LoVo (cell line): ENCODE data around the gene ARF5.
"Not testable (repeated sequence)": the region's sequence is repeated elsewhere in the genome, so short reads cannot be mapped to it uniquely, and the experiment has no call there.

ENCODE experiments used
- DNase-seq: peaks from one replicate; pipeline ENCODE4 v3.0.0-alpha.2; 2016; ENCODE audit warnings: low spot score

ARF5 gene

GRCh38 chr7:127588019-127588696, at the start of gene ARF5:
ARF5 (plus strand) TSS chr7:127588411; CDS start chr7:127588499, 88 bp downstream.
- peak; percentile 94 for DNase-seq

DNA sequence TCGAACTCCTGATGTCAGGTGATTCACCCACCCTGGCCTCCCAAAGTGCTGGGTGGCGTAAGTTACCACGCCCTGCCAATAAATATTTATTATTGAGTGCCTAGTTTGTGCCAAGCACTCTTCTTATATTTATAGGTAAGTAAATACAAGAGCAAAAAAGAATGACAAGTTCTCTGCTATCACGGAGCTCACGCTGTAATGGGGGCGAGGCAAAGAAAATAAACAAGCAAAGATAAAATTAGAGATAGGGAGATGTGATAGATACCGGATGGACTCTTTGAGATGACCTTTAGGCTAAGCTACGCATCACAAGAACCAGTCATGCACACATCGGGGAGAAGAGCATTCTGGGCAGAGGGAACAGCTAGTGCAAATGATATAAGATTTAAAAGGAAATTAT, 49.1 kb upstream of the ARF5 start:
- no peak for DNase-seq

DNA sequence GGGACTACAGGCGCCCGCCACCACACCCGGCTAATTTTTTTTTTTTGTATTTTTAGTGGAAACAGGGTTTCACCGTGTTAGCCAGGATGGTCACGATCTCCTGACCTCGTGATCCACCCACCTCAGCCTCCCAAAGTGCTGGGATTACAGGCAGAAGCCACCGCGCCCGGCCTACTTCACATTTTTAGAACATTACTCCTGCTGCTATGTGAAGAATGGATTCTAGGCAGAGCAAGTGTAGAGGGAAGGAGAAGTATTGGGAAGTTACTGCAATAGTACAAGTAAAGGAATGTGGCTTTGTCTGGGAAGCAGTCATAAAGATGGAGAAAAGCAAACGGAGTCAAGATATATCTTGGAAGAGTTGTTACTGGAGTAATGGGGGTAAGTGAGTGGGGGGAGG, 47.8 kb upstream of the ARF5 start:
- not testable (repeated sequence) for DNase-seq

- no peak for DNase-seq
Measured at GRCh38 chr7:127541548-127541947, 46.7 kb upstream of the ARF5 start.

GRCh38 chr7:127546313-127546712, 41.9 kb upstream of the ARF5 start:
- no peak for DNase-seq

DNA sequence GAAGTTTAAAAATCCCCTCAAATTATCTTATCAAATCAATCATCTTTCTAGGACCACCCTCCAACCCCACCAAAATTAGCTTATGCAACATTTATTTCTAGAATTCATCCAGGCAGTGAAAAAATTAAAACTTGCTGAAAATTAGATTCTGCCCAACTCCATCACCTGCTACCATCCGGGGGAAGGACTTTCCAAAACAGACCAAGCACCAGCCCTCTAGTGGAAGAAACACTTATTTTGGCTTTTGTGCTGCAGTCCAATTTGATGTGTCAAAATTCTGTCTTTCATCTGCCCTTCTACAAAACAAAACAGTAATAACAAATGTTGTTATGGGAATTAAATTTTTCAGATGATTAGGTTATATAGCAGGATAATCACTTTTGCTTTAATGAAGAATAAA, 38.0 kb upstream of the ARF5 start:
- no peak for DNase-seq

DNA sequence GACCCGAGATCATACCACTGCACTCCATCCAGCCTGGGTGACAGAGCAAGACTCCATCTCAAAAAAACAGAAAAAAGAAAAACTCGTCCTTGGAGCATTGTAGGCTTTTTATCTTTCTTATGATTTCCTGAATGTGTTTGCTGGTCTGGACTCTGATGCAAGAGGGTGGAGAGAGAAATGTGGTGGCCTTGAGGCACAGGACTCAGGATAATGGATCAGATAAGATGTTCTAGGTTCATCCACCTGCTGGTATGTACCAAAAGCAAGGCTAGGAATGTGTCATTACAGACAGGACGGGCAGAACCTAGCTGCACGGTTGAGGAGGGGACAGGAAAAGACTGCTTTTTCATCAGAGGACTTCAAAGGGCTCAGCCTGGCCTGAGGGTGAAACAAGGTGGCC, 36.3 kb upstream of the ARF5 start:
- no peak for DNase-seq

GRCh38 chr7:127556404-127556803, 31.8 kb upstream of the ARF5 start:
- DNase-seq, result no peak

GRCh38 chr7:127557803-127558202, 30.4 kb upstream of the ARF5 start:
- no peak for DNase-seq

GRCh38 chr7:127566242-127566641, 22.0 kb upstream of the ARF5 start:
- no peak for DNase-seq

GRCh38 chr7:127568034-127568433, 20.2 kb upstream of the ARF5 start:
- not testable (repeated sequence) for DNase-seq

GRCh38 chr7:127571741-127572505, 16.3 kb upstream of the ARF5 start:
- DNase-seq, result no peak

GRCh38 chr7:127578036-127578684, 10.1 kb upstream of the ARF5 start:
- no peak for DNase-seq

DNA sequence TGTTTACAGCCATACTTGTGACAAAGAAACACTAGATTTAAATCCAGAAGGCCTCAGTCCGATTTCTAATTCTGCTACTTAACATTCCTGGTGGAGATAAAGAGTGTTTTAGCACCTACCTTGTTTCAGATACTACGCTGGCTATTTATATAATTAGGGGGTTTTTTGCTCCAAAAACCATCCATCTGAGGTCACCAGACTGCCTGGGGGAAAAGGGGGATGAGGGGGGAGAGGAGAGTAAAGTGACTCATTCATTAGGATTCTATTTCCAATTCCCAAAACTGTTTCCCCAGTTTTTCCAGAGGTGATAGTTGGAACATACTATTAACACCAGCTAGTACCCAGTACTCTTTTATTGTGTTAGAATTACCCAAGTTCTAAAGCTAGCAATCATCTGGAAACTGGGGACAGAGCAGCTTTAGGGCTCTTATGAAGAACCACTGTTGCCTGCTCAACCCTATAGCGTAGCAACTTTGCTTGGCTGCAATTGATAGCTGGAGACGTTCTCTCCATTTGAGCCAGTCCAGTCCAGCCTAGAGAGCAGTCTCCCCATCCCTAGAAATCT, 9.4 kb upstream of the ARF5 start:
- no peak for DNase-seq

GRCh38 chr7:127580612-127581011, 7.6 kb upstream of the ARF5 start:
- DNase-seq, result no peak

- no peak for DNase-seq
Measured at GRCh38 chr7:127581716-127582115, 6.5 kb upstream of the ARF5 start.

DNA sequence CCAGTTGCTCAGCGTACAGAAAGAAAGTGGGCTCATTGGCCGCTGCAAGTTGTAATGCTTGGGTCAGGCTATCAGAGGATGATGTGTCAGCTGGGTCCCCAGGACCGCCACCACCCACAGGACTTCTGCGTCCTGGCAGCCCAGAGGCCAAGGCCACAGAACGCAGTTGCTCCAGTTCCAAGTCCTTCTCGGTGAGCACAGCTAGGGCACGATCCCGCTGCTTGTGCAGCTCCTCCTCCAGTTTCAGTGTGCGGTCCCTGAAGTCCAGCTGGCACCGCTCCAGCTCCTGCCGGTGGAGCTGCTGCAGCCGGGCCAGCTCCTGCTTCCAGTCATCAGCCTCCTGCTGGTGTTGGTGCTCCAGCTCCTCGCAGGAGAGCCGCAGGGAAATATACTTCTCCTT, 5.8 kb upstream of the ARF5 start:
- no peak for DNase-seq

- no peak for DNase-seq
Measured at GRCh38 chr7:127584648-127585043, 3.6 kb upstream of the ARF5 start.

GRCh38 chr7:127585044-127585953, 2.9 kb upstream of the ARF5 start, which contains the start of gene GCC1:
GCC1 (minus strand) TSS chr7:127585596; CDS start chr7:127585182, 414 bp downstream.
- peak; percentile 93 for DNase-seq

GRCh38 chr7:127586346-127586745, 1.9 kb upstream of the ARF5 start:
- no peak for DNase-seq

DNA sequence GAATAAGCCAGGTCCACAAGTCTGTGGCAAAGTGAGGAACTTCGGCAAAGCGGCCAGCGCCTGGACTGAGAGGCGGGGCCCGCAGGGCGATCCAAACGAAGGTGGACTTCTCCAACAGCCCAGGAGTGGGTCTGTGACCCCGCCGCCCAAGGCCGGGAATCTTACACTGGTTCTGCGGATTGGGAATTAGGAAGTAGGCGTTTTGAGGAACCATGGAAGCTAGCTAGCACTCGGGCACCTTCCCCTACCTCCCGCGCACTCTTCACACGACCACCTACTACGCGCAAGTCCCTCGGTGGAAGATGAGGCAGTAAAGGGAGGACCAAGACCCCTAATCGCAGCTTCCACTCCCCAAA, 570 bp upstream of the ARF5 start:
- no peak for DNase-seq
